HG03159 (cell line): ENCODE data around the gene SUPT4H1.

Experiments used
- ATAC-seq: cut with Tn5 transposase; IDR thresholded peaks from one replicate; pipeline ENCODE4 v1.9.1; 2021; ENCODE audit warnings: mild to moderate bottlenecking, moderate library complexity; ENCODE audit not compliant: unreplicated experiment

Gene SUPT4H1

DNA sequence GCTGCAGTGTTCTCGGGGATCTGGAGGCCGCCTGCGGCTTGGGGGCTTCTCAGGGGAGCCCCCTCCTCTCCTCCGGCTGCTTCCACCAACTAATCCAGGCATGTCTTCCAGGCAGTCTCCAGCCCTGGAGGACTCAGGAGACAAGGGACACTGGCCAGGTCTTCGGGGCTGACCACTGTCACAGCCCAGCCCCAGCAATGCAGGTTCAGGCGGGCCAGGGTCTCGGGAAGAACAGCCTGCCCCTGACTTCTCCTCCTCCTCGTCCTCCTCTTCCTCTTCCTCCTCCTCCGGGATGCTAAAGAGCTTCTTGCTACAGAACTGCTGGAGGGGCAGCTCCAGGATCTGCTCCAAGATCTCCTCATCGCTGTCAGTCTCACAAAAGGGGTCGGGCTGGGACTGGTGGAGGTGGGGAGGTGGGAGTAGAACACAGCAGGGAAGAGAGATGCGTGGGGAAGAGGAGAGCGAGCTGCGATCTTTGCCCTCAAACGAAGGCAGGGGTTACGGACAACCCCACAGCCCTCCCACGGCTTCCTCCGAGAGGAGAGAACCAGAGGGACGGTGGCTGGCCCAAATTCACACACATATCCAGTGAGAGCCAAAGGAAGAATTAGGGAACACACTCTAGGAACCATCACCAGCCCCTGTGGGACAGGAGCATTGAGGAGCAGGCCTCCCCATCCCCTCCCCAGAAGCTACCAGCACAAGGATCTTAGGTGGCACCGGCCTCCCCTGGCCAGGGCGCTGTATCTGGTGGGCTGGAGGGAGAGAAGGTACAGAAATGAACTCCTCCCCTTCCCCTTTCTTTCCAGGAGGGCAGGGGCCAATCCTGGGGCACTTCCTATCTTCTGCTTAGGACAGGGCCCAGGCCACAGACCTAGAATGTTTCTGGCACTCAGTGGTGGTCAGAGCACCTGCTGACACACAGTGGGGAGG is 42.8 kb downstream of the SUPT4H1 start:
- no peak for ATAC-seq

DNA sequence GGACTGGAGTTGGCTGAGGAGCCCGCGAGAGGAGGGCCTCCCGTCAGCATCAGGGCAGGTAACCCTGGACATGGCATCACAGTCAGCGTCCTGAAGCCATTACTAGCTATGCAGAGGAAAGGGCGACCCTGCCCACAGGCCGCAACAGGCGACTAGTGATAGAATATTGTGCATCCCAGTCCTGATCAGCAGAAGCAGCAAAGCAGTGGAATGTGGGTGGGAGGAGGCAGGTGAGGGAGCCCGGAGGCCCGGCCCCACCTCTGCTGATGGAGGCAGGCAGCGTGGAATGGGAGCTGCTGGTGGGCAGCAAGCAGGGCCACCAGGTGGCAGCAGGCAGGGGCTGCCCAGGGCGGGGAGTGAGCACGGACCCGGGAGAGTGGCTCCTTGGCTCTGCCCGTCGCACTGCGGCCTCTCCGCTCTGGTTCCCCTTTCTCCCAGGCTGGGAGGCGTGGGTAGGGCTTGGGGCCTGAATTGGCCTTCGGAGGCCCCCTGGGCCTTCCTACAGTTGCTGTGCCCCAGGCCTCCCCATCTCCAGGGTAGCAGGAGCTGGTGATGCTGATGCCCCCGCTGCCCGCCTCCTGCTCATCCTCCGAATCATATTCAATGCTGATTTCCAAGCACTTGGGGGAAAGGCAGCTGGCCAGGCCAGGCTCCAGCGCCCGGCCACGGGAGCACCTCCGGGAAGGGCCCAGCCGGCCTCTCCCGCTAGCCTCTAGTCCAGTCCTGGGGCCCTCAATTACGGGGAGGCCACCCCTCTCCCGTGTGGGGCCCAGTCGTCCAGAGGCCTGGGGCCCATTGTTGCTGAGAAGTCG is 43.6 kb downstream of the SUPT4H1 start:
- no peak for ATAC-seq

DNA sequence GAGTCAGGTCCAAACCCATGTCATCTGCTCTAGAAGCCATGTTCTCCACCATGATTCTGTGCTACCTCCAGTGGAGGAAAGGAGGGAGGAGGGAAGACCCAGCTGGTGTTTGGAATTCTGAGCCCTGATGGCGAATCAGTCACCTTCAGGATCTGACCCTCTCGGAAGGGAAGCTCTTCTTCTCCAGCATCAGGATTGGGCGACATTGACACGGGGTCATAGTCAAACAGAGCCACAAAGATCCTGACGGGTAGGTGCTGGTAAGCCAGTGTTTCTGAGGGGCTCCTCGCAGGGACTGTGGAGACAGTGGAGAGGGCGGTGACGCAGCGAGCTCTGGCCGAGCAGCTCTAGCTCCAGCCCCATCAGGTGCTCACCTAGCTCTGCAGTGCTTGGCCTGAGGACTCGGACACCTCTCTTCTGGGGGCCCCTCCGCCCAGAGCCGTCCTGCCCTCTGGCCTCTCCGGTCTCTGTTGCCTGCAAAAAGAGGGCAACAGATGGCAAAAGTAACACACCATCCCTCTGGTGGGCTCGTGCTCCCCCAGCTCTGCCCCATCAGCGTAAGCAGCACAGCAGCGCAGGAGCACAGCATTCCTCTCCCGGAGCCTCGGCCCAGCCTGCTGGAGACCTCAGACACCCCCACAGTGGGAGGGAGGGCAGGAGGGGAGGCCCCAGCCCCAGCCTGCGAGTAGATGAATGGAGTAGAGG is 44.4 kb downstream of the SUPT4H1 start:
- ATAC-seq = no peak

DNA sequence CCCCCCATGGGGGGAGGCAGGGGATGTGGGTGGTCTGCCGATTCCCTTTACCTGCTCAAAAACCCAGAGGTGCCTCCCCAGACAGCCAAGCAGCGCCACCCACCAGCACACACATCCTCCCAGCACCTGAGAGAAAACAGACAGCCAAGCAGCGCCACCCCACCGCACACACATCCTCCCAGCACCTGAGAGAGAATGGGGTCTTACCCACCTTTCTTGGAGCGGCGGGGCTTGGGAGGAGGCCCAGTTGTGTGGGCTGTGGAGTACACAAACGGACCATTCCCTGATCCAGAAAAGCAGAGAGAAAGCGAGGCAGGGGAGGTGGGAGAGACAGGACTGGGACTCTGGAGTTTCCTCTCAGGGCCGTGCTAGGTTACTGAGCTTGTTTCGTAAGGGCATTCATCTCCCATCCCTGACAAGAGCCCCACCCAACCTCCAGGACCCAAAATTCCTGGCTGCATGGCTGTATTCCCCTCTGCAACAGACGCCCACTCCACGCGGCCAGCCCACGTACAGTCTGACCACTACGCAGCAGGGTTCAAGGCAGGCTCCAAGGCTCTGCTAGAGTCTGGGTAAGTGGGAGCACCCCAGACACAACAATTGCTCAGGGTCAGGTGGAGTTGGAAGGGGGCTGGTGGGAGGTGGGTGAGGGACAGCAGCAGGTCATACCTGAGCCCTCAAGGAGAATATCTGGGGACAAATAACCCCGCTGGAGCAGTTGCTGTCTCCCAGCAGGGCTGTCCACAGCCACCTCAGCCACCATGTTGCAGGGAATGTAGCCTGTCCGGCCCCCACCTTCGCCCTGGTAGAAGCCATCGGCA is 45.7 kb downstream of the SUPT4H1 start:
- ATAC-seq = no peak

DNA sequence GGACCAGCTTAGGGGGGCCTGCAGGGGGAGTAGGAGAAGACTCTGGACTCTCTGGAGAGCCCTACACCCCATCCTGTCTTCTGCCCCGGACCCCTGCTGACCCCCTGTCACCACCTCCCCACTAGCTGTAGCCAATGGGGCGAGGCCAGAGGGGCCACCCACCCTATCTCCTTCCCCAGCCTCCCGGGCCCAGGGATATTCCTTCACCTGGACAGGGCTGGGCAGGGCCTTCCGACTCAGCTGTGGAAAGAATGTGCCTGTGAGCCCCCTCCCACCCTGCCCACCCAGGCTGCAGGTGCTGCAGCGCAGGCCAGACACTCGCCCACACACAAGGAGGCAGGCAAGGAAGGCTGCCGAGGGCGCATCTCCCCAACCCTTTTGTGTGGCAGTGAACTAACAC is 46.4 kb downstream of the SUPT4H1 start:
- no peak for ATAC-seq

DNA sequence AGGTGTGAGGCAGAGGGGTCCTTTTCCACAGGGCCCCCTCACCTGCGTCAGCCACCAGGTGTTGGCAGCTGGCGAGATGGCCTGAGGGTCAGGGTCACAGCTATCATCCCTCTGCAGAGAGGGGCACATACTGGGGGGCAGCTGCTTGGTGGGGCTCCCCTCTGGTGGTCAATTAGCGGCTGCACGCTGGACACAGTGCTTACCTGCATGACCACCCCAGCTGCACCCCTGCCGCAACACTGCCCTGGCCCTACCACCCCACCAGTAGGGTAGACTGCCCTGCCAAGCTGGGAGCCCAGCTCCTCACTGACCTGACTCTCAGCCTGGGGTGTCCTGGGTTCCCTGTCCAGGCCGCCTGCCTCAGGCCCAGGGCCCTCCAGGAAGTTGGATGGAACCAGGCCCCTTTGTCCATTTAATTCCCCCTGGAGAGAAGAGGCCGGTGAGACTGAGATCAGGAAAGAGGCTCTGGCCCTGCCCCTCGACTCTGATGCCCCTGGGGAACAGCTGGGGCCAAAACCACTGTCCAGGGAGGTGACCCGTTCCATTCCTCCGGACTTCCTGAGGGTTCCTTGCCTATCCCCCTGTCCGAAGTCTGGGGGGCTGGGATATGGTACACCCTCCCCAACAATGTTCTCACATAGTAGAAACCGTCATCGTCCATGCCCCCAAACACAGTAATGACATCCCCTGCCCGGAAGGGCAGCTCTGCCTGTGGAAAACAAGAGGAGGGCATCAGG is 47.1 kb downstream of the SUPT4H1 start:
- no peak for ATAC-seq

DNA sequence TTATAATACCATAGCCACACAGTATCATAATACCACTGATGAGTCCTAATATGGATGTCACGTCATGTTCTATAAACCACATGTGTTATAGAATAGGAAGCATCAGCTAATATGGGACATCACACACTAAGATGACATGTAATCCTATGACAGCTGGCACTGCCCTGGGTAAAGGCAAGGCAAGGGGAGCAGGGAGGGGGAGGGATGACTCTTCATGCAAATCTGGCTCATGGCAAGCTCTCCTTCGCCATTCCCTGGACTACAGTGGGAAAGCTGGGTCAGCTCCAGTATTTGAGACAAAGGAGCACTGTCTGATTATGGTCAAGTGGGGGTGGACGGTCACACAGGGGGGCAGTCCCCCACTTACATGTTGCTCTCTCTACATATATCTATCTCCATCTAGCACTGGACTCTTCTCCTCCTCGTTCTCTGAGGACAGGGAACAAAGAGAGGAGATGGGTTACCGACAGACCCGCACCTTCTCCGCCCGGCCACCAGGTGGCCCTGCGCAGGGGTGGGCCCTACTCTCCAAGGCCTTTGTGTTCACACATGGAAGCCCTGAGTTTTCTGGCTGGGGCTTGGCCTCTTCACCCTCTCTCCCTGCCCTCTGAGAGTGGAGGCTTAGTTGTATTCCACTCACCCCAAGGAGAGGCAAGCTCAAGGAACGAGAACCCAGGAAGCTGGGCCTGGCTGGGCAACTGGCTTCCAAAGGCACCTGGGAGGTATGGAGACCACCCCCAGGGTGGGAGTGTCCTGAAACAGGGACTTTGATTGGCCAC is 47.8 kb downstream of the SUPT4H1 start:
- ATAC-seq = no peak

DNA sequence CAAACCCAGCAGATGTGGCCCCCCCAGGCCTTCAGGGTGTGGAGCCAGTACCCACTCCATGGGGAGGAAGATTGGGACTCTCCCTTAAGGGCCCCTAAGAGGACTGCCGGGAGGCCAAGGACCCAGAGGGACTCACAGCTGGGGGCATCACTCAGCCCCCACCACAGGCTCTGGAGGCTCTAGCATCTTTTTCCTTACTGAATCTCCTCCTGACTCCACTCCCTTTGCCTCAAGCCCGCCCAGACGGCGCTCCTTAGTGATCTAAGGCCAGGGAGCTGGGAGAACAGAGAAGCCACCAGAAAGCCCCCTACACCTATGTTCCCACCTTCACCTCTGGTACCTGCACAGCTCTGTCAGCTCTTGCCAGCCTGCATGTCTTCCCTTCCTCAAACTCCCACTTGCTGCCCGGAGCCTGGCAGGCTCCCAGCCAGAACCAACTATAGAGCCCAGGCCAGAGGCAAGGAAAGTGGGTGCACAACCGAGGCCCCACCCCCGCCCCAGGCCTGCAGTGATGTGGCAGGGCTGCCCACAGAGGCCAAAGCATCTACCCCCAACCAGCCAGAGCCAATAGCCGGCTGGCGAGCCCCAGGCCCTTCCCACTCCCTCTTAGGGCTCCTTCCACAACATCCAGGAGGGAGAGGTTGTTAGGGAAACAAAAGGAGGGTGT is 48.9 kb downstream of the SUPT4H1 start:
- ATAC-seq = no peak

DNA sequence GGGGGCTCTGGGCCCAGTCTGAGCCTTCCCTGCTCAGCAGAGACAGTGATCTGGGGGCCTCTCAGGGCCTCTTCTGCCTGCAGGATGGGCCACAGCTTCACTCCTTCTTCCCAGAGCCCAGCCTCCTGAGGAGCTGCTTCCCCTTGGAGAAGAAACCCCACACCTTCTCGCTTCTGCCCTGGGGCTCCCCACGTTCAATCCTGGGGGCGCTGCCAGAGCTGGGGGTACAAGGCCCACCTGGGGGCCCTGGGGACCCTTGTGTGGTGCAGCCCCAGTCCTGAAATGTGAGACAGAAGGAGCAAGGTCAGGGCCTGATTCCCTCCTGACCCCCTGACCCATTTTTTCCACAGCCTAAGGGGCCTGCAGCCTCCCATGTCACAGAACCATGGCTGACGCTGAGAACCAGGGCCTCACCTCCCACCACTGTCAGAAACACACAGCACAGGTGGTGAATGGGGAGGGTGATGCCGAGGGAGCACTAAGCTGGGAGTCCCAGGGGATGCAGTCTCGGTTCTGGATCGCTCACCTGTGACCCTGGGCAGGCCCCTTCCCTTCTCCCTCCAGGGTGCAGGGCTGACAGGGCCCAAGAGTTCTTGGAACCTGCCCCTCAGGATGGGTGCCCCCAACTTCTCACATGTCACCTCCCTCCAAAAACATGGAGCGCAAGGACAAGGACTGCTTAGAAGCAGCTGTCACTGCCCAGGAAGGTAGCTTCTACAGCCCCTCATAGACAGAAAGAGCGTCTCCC is 49.7 kb downstream of the SUPT4H1 start:
- ATAC-seq = no peak

DNA sequence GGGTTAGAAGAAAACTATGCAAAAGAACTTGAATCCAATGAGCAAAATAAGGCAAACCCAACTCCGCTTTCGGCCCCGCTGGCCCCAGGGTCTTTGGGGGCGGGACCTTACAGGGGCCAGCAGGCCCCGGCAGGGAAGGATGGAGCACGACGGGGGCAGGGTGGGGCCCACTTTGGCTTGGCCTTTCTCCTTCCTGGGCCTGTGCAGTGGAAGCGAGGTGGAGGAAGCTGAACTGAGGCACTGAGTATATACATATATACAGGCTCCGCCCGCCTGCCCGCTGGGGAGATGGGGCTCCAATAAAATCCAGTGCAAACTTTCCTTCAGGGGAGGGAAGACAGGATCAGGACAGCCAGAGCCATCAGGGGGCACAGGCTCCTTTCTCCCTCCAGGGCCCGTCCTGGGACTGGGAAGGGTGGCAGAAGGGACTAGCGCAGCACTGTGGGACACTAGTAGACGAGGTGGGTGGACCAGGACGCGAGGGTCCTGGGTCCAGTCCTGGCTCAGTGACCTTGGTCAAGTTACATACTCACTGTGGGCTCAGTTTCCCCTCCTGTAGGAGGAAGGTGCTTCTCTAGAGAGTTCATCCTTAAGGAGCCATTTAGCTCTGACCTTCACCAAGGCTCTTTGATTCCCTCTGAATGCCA is 50.4 kb downstream of the SUPT4H1 start:
- no peak for ATAC-seq

DNA sequence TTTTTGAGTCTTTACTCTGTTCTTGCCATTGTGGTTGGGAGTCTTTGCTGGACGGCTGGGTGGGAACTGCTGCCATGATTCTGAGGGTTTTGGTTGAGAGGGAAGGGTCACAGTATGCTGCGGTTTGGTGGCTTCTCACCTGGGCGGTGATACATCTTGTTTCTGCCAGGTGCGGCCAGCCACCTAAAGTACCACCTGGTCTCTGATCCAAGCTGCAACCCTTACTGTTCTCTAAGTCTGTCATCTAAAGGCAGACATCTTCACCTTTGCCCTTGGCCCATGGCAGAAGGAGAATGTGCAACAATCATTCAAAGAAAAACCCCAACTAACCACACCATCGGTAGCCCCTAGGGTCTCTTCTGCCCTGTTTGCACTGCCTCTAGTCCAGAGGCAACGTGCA is 51.7 kb downstream of the SUPT4H1 start:
- ATAC-seq = no peak
